GM19043 (cell line): ENCODE results near the gene BPNT1.

Source experiments
- ATAC-seq: cut with Tn5 transposase; IDR thresholded peaks from one replicate; pipeline ENCODE4 v1.9.1; 2021; ENCODE audit warnings: low read depth; ENCODE audit not compliant: unreplicated experiment

Gene BPNT1

GRCh38 chr1:220013497-220013896 is 76.1 kb downstream of the BPNT1 start:
- peak; percentile 86 for ATAC-seq

GRCh38 chr1:220012259-220012658 is 77.3 kb downstream of the BPNT1 start:
- no peak for ATAC-seq

- ATAC-seq: no peak
Observed at GRCh38 chr1:220011620-220012019, 78.0 kb downstream of the BPNT1 start.
